NCI-H2107 (cell line): ENCODE measurements around the gene SASH1.
A peak's percentile ranks its signal among the peaks of the same experiment; 100 is the strongest.
"Not testable (repeated sequence)": the region's sequence is repeated elsewhere in the genome, so short reads cannot be mapped to it uniquely, and the experiment has no call there.

Source experiments
- DNase-seq: peaks from one replicate; lab custom pipeline; 2025; lab: John Stamatoyannopoulos, UW

Gene SASH1

GRCh38 chr6:148556410-148556809 is 213.8 kb downstream of the SASH1 start:
- no peak for DNase-seq

DNA sequence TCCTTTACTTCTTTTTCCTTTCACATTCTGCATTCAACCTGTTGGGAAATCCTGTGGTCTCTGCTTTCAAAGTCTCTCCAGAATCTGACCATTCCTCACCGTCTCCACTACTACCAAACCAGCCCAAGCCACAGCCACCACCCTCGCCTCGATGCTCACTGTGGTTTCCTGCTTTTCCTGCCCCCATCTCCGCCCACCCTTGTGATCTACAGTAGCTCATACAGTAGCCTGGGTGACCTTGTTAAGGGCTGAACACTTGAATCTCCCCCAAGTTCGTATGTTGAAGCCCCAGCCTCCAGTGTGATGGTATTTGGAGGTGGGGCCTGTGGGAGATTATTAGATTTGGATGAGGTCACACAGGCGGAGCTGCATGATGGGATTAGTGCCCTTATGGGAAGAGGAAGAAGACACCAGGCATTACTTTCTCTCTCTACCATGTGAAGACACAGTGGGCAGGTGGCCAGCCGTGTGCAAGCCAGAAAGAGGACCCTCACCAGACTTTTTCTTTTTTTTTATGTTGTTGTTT is 215.2 kb downstream of the SASH1 start:
- DNase-seq = no peak

DNA sequence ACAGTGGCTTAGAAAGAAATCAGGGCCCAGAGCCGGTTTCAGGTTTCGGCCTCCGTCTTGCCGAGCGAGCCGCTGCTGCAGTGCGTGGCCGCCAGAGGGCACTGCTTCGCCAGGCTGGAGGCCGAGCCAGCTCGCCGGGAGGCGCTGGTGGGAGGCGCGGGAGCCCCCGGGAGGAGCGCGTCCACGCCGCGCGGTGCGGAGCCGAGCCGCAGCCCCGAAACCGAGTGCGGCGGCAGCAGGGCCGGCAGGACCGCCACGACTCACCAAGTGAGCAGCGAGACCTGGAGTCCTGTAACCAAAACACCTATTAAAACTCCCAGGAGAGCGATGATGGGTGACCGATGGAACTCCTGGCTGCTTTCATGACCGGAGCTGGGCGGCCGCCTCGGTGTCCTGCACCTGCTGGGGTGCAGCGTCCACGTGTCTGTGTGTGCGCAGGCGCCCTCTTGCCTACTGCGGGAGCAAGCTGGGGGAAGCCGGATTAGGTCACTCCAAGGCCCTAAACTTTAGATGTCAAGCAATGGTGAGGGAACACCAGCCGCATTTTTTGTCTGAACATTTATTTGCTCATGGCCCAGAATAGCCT is 217.3 kb downstream of the SASH1 start:
- DNase-seq = peak; percentile 64

DNA sequence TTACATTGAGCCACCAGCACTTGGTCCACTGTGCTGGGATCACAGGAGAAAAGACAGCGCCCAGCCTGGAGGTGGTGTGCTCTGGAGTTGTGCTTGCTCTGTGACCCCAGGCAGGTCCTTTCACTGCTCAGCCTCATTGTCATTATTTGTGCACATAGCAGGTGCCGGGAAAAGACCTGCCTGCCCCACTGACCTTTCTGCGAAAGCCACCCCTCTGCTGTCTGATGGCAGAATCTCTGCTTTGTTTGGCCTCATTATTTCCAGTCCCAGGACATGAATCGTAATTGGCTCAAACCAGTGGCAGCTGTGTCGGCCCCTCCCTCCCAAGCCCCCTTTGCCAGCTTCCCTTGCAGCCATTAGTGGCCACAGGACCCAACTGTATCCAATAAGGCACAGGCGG is 219.0 kb downstream of the SASH1 start:
- DNase-seq = no peak

- no peak for DNase-seq
These were observed 220.4 kb downstream of the SASH1 start for GRCh38 chr6:148563066-148563465.

DNA sequence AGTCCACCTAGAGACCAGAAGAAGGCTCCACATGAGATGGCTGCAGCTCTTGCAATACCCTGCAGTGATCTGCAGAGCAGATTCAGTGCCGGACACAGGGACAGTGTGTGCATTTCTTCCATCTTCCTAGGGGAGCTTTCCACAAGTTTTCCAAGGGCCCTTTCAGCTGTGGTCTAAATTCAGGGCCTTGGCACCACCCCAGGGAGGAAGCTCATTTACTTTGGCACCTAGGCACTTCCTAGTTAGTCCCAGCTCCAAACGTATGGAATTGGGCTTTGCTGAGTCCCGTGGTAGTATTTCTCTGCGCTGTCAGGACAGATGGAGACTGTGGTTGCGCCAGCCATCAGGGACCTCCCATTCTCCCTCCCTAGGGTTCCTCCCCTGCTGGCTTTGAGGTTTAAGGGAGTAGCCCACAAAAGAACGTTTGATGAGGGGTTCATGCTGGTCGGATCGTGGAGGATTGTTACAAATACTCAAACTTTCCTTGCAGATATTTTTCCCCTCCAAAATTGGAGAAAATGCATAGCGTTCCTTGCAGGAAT is 221.9 kb downstream of the SASH1 start:
- no peak for DNase-seq

GRCh38 chr6:148565321-148565926 is 222.8 kb downstream of the SASH1 start:
- DNase-seq = no peak

GRCh38 chr6:148565930-148566663 is 223.5 kb downstream of the SASH1 start:
- no peak for DNase-seq

- no peak for DNase-seq
These were observed 224.2 kb downstream of the SASH1 start for GRCh38 chr6:148566664-148567350.

DNA sequence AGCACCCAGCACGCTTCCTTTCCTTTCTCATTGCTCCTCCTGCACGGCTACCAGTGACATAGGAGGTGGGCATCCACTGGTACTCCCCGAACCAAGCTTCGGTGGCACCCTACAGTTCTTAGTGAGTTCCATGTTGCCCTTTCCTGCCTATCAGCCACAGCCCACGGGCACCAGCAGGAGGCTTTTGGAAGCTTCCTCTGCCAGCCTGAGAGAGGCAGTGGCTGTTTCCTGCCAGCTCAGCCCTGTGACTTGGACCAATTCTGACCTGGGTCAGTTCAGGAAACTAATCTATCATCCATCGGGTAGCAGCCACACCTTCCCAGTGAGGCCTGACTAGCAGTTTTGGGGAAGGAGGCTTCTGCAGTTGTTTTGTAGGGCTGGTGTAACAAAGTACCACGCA is 227.8 kb downstream of the SASH1 start:
- no peak for DNase-seq

GRCh38 chr6:148572676-148573335 is 230.2 kb downstream of the SASH1 start:
- DNase-seq = no peak

- no peak for DNase-seq
These were observed 231.3 kb downstream of the SASH1 start for GRCh38 chr6:148573922-148574321.

DNA sequence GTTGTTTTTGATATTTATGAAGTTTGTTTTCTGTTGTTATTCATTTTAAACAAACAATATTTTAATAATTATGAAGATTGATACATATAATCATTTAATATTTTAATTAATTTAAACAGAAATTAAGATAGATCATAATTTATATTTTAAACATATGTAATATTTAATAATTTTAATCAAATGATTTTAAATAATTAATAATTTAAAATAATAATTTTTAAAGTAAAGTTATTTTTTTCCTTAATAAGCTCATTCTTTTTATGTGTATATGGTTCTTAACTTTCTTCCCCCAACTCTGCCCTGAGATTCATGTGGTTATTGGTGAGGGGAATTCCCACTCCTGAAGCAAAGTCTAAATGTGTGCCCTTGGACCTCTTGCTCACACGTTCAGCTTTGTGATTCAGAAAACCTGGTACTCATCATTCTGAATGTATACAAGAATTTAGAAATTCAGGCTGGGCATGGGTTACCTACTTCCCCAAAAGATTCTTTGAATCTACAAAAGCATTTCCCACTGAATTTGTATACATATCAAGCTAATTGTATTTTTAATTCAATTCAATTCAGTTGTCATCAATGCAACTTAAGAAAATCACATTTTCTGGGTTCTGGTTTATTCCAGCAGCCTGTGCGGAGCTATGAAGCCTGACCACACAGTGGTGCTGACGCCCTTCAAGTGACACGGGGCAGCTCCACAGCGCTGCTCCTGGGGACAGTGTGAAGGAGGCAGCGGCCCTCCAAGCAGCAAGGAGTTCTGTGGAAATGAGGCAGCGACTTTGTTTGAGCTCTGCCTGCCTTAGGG is 235.2 kb downstream of the SASH1 start:
- peak; percentile 31 for DNase-seq

- DNase-seq = no peak
These were observed 235.8 kb downstream of the SASH1 start for GRCh38 chr6:148578489-148578814.

DNA sequence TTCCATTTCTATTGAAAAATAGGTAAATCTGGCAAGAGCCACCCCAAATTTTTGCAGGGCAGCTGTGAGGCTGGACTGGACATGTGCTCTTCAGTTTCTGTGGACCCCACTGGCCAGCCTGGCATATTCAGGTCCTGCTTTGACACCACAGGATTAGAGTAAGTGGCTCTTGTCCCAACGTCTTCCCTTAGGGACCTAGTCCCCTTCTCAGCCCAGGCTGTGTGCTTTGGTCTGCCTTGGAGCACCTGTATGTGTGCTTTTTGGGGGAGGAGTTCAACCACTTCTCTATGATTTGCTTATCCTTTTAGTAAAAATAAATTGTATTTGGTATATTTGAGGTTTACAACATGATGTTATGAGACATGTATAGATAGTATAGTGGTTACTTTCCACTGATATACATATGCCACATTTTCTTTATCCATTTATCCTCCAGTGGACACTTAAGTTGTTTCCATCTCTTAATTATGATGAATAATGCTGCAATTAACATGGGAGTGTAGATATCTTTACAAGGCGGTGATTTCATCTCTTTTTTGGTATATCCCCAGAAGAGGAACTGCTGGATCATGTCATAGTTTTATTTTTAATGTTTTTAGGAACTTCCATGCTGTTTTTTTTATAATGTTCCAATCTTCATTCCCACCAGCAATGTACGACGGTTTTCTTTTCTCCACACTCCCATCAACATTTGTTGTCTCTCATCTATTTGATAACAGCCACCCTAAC is 236.4 kb downstream of the SASH1 start:
- no peak for DNase-seq

DNA sequence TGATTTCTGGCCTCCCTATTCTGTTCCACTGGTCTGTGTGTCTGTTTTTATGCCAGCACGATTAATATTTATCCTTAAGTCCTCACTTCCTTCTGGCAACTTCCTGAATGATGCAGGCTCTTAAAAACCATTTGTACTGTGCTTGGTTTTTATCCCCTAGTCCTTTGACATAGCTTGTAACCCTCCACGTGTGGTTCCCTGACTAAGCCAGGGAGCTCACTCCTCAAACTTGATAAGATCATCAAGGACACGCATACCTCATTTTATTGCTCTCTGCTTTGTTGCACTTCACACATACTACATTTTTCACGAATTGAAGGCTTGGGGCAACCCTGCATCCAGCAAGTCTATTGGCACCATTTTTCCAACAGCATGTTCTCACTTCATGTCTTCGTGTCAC is 237.8 kb downstream of the SASH1 start:
- DNase-seq = no peak

GRCh38 chr6:148583631-148584030 is 241.0 kb downstream of the SASH1 start:
- DNase-seq = no peak

DNA sequence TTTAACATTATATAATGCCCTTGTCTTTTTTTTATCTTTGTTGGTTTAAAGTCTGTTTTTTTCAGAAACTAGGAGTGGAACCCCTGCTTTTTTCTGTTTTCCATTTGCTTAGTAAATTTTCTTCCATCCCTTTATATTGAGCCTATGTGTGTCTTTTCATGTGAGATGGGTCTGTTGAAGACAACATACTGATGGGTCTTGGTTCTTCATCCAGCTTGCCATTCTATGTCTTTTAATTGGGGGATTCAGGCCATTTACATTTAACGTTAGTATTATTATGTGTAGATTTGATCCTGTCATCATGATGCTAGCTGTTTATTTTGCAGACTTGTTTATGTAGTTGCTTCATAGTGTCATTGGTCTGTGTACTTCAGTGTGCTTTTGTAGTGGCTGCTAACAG is 243.0 kb downstream of the SASH1 start:
- not testable (repeated sequence) for DNase-seq

GRCh38 chr6:148590883-148591282 is 248.2 kb downstream of the SASH1 start:
- DNase-seq = no peak

DNA sequence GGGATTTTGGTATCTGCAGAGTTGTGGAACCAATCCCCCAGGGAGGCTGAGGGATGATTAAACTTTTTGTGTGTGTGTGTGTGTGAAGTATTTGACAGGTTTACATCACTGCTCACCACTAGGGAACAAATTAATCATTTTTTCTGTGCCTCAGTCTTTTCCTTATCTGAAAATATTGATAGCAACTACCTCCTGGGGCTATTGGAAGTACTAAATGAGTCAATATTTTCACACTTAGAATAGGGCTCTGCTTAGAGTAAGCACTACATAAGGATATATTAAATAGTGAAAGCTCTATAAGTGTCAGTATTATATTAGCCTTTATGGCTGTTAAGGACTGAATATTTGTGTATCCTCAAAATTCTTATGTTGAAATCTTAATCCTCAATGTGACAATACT is 249.0 kb downstream of the SASH1 start:
- no peak for DNase-seq
